Measurements from ENCODE around the gene PRSS36.

The PRSS36 gene

GRCh38 chr16:31192856-31193642 is 43.2 kb upstream of the PRSS36 start:
- no peak for TF ChIP-seq CTCF (IDR thresholded peaks at IDR 0.05)

GRCh38 chr16:31191697-31192428 is 42.0 kb upstream of the PRSS36 start:
- no peak for TF ChIP-seq CTCF (IDR thresholded peaks at IDR 0.05)

GRCh38 chr16:31190818-31191444 is 41.1 kb upstream of the PRSS36 start:
- no peak for TF ChIP-seq CTCF (IDR thresholded peaks at IDR 0.05)

GRCh38 chr16:31190061-31190460 is 40.2 kb upstream of the PRSS36 start:
- no peak for TF ChIP-seq CTCF (IDR thresholded peaks at IDR 0.05)

GRCh38 chr16:31189412-31189778 is 39.5 kb upstream of the PRSS36 start:
- no peak for TF ChIP-seq CTCF (IDR thresholded peaks at IDR 0.05)

GRCh38 chr16:31188450-31189411 is 38.9 kb upstream of the PRSS36 start:
- TF ChIP-seq CTCF (IDR thresholded peaks at IDR 0.05): no peak

GRCh38 chr16:31187808-31188189 is 37.9 kb upstream of the PRSS36 start:
- TF ChIP-seq CTCF (IDR thresholded peaks at IDR 0.05): no peak
